ENCODE measurements around the gene TF. TPM values are rescaled to one million over a fixed set of nuclear protein-coding genes. Genes with fewer than 3 reads are reported as not detected.

TF gene
- total and polyA plus RNA-seq, 7 donors, result 0.10 to 6.6 (median 1.0) TPM

DNA sequence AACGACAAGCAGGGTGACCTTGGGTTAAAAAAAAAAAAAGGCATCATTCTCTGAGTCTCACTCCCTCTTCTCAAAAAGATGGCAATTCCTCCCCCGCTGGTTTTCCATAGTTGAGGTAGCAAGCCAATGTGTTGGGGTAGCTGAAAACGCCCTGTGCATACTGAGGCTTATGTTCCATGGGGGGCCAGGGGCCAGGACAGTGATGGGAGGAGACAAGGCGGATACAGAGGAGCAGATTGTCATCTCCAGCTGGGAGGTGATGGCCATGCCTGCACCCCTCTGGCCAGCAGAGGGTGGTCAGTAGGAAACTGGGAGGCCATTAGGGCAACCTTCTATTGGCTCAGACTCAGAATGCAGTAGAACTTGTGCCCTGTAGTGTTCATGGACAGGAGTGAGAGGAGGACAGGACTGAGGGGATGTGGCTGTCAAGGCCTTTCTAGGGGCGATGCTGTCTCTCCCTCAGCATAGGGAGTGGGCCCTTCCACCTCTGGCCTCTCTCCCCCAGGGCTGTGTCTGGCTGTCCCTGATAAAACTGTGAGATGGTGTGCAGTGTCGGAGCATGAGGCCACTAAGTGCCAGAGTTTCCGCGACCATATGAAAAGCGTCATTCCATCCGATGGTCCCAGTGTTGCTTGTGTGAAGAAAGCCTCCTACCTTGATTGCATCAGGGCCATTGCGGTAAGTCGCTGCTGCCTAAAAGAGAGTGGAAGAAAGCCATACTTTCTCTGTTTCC lies 1.9 kb downstream of the TF start:
- 94 to 95% (median 94%) methylated on average over 12 of the region's 12 CpGs for WGBS, 3 donors
- intact Hi-C loops (cut with DNase I), result no loop called here
- peaks cover 0 to 30% (median 8%) of the 10 kb centered on the region in 3 donors for H3K27me3 ChIP-seq (ENCODE audit: insufficient read depth in 3 of 3, low read length in 2 of 3)

DNA sequence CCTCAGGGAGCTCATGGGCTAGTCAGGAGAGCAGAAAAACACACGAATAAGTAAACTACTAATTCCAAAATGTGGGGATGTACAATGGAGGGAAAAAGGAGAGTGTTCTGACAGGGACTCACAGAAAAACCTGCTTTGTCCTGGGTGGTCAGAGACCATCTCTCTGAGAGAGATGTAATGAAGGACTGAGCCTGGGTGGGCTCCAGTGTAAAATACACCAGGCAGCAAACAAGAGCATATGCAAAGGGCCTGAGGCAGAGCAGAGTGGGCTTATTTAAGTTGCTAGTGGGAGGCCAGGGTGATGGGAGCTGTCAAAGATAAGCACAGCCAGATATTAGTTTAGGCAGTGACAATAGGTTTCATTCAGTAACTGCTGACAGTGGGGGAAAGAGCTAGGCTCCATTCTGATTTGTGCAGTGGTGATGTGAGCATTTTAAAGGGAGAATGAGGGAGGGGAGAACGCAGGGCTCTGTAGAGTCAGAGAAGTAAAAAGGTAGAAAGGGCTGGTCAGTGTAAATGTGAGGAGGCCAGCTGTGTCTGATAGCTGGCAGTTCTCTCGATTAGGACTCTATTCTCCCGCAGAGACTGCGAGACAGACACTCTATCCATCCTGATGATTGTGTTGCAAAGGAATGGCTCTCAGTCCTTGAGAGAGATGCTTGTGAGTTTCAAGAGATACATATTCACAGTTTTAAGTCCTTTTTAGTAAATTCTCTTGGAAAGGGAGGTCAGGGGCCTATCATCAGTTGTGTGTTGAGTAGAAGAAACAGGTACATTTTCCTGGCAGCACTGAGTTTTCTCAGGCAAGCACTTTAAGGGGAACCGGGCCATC lies 3.5 kb downstream of the TF start:
- Histone ChIP-seq H3K27me3 (ENCODE audit: insufficient read depth in 3 of 3, low read length in 2 of 3) (peaks cover 0 to 23% (median 8%) of the 10 kb centered on the region in 3 donors), H3K36me3 (ENCODE audit: insufficient read depth in 1 of 2, low read depth in 1 of 2) (no peaks in the 10 kb centered on the region), H3K4me3 (no peak overlapping the region), H3K9me3 (no peaks in the 10 kb centered on the region), H3K27ac (no peak overlapping the region), H3K4me1 (no peaks in the 10 kb centered on the region)
- 55 to 68% (median 59%) methylated on average over 6 of the region's 6 CpGs for WGBS, 3 donors
- TF ChIP-seq, protein P1, sequence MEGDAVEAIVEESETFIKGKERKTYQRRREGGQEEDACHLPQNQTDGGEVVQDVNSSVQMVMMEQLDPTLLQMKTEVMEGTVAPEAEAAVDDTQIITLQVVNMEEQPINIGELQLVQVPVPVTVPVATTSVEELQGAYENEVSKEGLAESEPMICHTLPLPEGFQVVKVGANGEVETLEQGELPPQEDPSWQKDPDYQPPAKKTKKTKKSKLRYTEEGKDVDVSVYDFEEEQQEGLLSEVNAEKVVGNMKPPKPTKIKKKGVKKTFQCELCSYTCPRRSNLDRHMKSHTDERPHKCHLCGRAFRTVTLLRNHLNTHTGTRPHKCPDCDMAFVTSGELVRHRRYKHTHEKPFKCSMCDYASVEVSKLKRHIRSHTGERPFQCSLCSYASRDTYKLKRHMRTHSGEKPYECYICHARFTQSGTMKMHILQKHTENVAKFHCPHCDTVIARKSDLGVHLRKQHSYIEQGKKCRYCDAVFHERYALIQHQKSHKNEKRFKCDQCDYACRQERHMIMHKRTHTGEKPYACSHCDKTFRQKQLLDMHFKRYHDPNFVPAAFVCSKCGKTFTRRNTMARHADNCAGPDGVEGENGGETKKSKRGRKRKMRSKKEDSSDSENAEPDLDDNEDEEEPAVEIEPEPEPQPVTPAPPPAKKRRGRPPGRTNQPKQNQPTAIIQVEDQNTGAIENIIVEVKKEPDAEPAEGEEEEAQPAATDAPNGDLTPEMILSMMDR (IDR thresholded peaks at IDR 0.05), result no peak
- no peak for DNase-seq
- no peak for ATAC-seq
- intact Hi-C loops (cut with DNase I), result no loop called here

More for the DNA sequence above, 1.9 kb downstream of the TF start:
- no peak overlapping the region for H3K4me3 ChIP-seq
- DNase-seq (no peak), ATAC-seq (no peak)
- no peak overlapping the region for H3K27ac ChIP-seq
- TF ChIP-seq, protein P1 (IDR thresholded peaks at IDR 0.05), result no peak
- no peaks in the 10 kb centered on the region for H3K9me3 ChIP-seq
- H3K36me3 ChIP-seq (ENCODE audit: insufficient read depth in 1 of 2, low read depth in 1 of 2), result no peaks in the 10 kb centered on the region
- no peaks in the 10 kb centered on the region for H3K4me1 ChIP-seq

DNA sequence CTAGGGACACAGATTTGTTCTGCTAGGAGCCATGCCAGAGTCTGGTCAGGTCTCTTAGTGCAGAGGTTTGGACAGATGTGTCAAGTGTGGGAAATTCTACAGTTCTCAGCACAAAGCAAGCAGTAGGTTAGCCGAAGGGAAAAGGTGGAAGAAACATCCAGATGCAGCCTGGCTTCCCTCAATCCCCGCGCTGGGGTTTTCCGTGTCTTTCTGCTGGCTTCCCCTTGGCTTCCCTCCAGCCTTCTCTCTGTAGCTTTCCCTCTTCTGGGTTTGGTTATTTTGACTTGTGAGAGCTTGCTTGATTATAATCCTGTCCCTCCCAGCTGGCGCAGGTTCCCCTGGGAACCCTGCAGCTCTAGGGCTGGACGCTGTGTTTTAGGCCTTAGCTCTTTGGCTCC lies 4.1 kb downstream of the TF start:
- TF ChIP-seq, protein P1 (IDR thresholded peaks at IDR 0.05), result no peak
- intact Hi-C loops (cut with DNase I), result no loop called here
- ATAC-seq (no peak), DNase-seq (no peak)
- Histone ChIP-seq H3K4me1 (no peaks in the 10 kb centered on the region), H3K27ac (no peak overlapping the region), H3K4me3 (no peak overlapping the region), H3K27me3 (ENCODE audit: insufficient read depth in 3 of 3, low read length in 2 of 3) (peaks cover 0 to 19% (median 8%) of the 10 kb centered on the region in 3 donors), H3K9me3 (no peaks in the 10 kb centered on the region), H3K36me3 (ENCODE audit: insufficient read depth in 1 of 2, low read depth in 1 of 2) (no peaks in the 10 kb centered on the region)
- 20 to 33% (median 27%) methylated on average over 6 of the region's 6 CpGs for WGBS, 3 donors

DNA sequence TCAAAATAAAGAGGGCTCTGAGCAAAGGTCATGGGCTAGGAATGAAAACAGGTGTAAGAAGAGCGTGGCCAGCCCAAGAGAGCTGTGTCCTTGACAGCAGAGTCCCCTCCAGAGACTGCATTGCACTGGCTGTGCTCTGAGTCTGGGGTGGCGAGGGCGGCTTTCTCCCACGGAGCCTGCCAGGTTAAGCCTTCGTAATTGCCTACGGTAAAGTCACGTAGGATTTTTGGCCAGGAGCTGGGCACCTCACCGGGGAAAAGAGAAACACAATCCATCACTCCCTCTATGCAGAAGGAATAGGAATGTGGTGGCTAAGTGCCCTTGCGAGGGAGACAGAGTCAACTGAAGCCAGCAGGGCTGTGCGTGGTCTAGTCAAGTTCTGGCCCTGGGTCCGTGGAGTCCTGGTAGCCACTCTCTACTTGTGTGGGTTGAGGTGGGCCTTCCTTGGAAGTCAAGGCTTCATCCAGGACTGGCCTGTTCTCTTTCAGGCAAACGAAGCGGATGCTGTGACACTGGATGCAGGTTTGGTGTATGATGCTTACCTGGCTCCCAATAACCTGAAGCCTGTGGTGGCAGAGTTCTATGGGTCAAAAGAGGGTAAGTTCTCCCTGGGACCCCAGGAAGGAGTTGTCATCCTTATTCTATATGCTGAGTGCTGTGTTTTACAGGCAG lies 7.0 kb downstream of the TF start:
- H3K27ac ChIP-seq, result no peak overlapping the region
- no peaks in the 10 kb centered on the region for H3K27me3 ChIP-seq (ENCODE audit: insufficient read depth in 3 of 3, low read length in 2 of 3)
- no peaks in the 10 kb centered on the region for H3K4me1 ChIP-seq
- H3K4me3 ChIP-seq, result no peak overlapping the region
- no peak for ATAC-seq
- no peaks in the 10 kb centered on the region for H3K9me3 ChIP-seq
- intact Hi-C loops (cut with DNase I), result no loop called here
- WGBS, 3 donors, result 74 to 79% (median 75%) methylated on average over 13 of the region's 13 CpGs
- no peaks in the 10 kb centered on the region for H3K36me3 ChIP-seq (ENCODE audit: insufficient read depth in 1 of 2, low read depth in 1 of 2)
- DNase-seq, result no peak
- TF ChIP-seq, protein P1 (IDR thresholded peaks at IDR 0.05), result no peak

Measured in psoas muscle (tissue), 8 donors.